Activated naive CD8-positive, alpha-beta T cell treated with anti-CD3 and anti-CD28 coated beads for 36 hours (primary cell): ENCODE measurements around the gene BPIFB4. TPM values are rescaled to one million over a fixed set of nuclear protein-coding genes. Genes with fewer than 3 reads are reported as not detected.

Source experiments
- DNase-seq: peaks from one replicate; pipeline ENCODE4 v3.0.0; 2021
- H3K27ac Mint-ChIP-seq: one replicate; pipeline ENCODE4 v1.8.0; 2022; ENCODE audit warnings: mild to moderate bottlenecking, moderate library complexity, mixed read lengths
- H3K27me3 Mint-ChIP-seq: one replicate; pipeline ENCODE4 v1.8.0; 2022; ENCODE audit warnings: mild to moderate bottlenecking, mixed read lengths
- H3K36me3 Mint-ChIP-seq: one replicate; pipeline ENCODE4 v1.8.0; 2021; ENCODE audit warnings: mild to moderate bottlenecking, mixed read lengths
- H3K4me1 Mint-ChIP-seq: one replicate; pipeline ENCODE4 v1.8.0; 2021; ENCODE audit warnings: mixed read lengths
- H3K4me3 Mint-ChIP-seq: one replicate; pipeline ENCODE4 v1.8.0; 2022; ENCODE audit warnings: mild to moderate bottlenecking, moderate library complexity, mixed read lengths
- H3K9me3 Mint-ChIP-seq: one replicate; pipeline ENCODE4 v1.8.0; 2022; ENCODE audit warnings: mixed read lengths
- total RNA-seq, 2 experiments: library from RNA; stranded (reverse); gene quantifications; one replicate each; pipeline ENCODE4 v1.2.3, GENCODE V29; 2021

The BPIFB4 gene
- total RNA-seq, 2 experiments from 2014 or later: not detected

DNA sequence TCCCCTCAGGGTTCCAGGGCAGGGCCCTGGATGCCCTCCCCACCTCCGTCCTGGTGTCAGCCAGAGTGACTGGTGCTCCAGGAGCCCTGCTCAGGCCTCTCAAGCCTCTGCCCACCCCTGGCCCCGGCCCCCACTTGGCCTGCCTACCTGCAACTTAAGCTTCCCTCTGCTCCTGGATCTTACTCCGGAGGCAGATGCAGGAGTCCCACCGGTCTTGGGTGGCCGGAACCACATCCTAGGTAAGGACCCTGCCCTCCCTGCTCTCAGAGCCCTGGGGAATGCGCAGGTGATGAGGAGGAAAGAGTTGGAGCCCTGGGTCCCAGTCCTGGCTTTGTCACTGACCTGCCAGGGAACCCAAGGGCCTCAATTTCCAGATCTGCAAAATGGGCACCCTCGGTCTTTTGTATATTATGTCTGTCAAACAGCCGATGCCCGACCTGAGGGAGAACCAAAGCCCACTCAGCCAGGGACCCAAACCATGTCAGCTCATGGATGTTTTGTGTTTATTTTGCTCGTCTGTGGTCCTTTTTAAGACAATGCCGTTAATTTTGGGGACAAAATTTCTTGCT is 54.0 kb downstream of the BPIFB4 start:
- no peak overlapping the region for H3K4me3 Mint-ChIP-seq
- no peaks in the 10 kb centered on the region for H3K4me1 Mint-ChIP-seq
- DNase-seq: no peak
- H3K36me3 Mint-ChIP-seq: no peaks in the 10 kb centered on the region
- H3K27me3 Mint-ChIP-seq: peaks cover 4% of the 10 kb centered on the region
- no peak overlapping the region for H3K27ac Mint-ChIP-seq
- H3K9me3 Mint-ChIP-seq: no peaks in the 10 kb centered on the region

DNA sequence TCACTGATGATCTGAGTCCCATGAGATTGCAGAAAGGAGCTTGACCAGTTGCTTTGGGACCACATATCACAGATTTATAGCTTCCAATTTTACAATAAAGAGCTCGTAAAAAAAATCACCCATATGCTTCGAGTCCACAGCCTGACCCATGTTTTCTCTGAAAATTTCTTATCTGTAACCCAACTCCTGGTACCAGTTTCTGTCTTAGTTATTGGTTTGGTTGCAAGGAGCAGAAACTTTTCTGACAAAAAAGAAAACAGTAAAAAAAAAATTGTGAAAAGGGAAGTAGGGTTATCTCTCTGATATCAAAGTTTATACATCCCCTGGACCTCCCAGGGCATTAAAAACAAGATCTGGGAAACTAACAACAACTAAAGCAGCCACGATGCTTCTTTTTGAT is 57.8 kb downstream of the BPIFB4 start:
- no peaks in the 10 kb centered on the region for H3K9me3 Mint-ChIP-seq
- H3K4me3 Mint-ChIP-seq: no peak overlapping the region
- H3K4me1 Mint-ChIP-seq: no peaks in the 10 kb centered on the region
- DNase-seq: no peak
- peaks cover 3% of the 10 kb centered on the region for H3K27me3 Mint-ChIP-seq
- no peak overlapping the region for H3K27ac Mint-ChIP-seq
- H3K36me3 Mint-ChIP-seq: no peaks in the 10 kb centered on the region

DNA sequence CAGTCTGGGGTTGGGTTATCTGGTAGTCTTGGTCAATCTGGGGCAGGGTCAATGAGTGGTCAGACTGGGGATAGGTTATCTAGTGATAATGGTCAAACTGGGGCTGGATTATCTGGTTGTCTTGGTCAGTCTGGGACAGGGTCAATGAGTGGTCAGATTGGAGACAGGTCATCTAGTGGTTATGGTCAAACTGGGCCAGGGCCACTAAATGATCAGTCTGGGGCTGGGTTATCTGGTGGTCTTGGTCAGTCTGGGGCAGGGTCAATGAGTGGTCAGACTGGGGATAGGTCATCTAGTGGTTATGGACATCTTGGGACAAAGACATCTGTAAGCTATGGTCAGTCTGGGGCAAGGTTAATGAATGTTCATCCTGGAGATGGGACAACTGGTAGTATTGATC is 60.0 kb downstream of the BPIFB4 start:
- no peaks in the 10 kb centered on the region for H3K4me1 Mint-ChIP-seq
- no peak for DNase-seq
- no peaks in the 10 kb centered on the region for H3K36me3 Mint-ChIP-seq
- H3K27ac Mint-ChIP-seq: no peak overlapping the region
- no peaks in the 10 kb centered on the region for H3K9me3 Mint-ChIP-seq
- no peak overlapping the region for H3K4me3 Mint-ChIP-seq
- H3K27me3 Mint-ChIP-seq: peaks cover 4% of the 10 kb centered on the region

DNA sequence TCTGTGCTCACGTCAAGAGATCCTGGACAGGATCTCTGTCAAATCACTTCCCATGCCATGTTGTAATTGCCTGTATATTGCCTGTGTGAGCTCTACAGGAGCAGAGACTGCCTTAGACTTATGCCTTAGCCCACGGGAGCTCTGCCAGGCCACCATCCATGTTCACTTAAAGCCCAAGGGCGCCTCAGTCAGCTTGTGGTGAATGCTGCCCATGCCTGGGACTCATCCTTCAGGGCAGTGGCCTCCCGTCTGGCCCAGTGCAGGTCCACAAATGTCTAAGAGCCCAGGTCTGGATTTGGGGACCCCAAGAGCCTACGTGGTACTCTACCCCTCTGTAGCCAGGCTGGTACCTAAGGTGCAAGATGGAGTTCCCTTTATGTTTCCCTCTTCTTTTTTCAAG is 66.1 kb downstream of the BPIFB4 start:
- no peak overlapping the region for H3K4me3 Mint-ChIP-seq
- H3K4me1 Mint-ChIP-seq: no peaks in the 10 kb centered on the region
- no peak overlapping the region for H3K27ac Mint-ChIP-seq
- no peak for DNase-seq
- no peaks in the 10 kb centered on the region for H3K9me3 Mint-ChIP-seq
- H3K27me3 Mint-ChIP-seq: peaks cover 23% of the 10 kb centered on the region
- H3K36me3 Mint-ChIP-seq: no peaks in the 10 kb centered on the region

DNA sequence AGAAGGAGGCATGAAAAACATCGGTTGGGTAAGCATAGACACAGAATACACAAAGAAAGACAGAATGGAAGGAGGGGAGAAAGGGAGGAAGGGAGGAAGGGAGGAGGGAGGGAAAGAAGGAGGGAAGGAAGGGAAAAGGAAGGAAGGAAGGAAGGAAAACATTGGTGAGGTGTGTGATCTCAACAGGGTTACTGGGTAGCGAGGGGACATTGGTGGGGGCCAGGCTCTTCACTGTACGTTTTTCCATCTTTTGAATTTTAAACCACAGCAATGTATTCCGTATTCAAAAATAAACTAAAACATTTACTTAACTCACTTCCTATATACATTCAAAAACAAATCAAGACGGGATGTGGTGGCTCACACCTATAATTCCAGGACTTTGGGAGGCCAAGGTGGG is 67.9 kb downstream of the BPIFB4 start:
- Mint-ChIP-seq H3K4me3 (no peak overlapping the region), H3K27me3 (peaks cover 23% of the 10 kb centered on the region), H3K4me1 (no peaks in the 10 kb centered on the region), H3K36me3 (no peaks in the 10 kb centered on the region), H3K9me3 (no peaks in the 10 kb centered on the region), H3K27ac (no peak overlapping the region)
- no peak for DNase-seq

DNA sequence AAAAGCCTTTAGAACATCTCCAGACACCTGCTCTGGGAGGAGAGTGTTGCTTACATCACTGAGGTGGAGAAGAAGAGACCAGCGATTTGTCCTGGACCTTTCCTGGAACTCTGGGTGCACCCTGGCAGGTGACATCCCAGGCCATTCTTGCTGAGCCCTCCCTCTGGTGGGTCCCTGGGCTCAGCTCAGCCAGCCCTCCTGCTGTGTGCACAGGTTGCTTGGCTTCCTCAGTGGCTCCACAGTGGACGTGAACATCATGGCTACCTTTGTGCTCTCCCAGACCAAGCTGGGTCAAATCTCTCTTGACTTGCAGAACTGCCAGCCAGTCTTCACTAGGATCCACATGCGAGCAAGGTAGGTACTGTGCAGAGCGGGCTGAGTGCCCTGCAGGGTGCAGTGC is 68.6 kb downstream of the BPIFB4 start:
- no peak overlapping the region for H3K4me3 Mint-ChIP-seq
- no peak for DNase-seq
- H3K9me3 Mint-ChIP-seq: no peaks in the 10 kb centered on the region

DNA sequence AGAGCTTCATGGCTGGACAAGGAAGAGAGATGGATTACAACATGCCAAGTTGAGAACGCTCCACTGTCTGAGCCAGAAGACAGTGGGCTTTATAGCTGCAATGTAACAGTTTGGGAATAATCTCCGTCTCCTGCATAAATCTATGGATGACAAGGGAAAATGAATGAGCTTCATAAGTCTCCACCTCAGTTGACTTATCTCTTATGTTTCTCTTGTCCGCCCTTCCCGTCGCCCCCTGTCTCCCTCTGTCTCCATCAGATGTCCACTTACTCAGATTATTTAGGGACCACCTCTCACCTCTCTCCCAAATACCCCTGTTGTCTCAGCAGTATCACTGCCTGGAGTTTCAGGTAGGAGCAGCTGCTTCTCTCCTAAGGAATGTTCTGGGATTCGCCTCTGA is 74.8 kb downstream of the BPIFB4 start:
- H3K4me3 Mint-ChIP-seq: no peak overlapping the region
- DNase-seq: no peak
- H3K9me3 Mint-ChIP-seq: no peaks in the 10 kb centered on the region
- H3K4me1 Mint-ChIP-seq: no peaks in the 10 kb centered on the region
- peaks cover 23% of the 10 kb centered on the region for H3K27me3 Mint-ChIP-seq
- H3K36me3 Mint-ChIP-seq: no peaks in the 10 kb centered on the region
- H3K27ac Mint-ChIP-seq: no peak overlapping the region

More for the DNA sequence above, 68.6 kb downstream of the BPIFB4 start:
- no peaks in the 10 kb centered on the region for H3K4me1 Mint-ChIP-seq
- peaks cover 26% of the 10 kb centered on the region for H3K27me3 Mint-ChIP-seq
- H3K36me3 Mint-ChIP-seq: no peaks in the 10 kb centered on the region
- no peak overlapping the region for H3K27ac Mint-ChIP-seq

DNA sequence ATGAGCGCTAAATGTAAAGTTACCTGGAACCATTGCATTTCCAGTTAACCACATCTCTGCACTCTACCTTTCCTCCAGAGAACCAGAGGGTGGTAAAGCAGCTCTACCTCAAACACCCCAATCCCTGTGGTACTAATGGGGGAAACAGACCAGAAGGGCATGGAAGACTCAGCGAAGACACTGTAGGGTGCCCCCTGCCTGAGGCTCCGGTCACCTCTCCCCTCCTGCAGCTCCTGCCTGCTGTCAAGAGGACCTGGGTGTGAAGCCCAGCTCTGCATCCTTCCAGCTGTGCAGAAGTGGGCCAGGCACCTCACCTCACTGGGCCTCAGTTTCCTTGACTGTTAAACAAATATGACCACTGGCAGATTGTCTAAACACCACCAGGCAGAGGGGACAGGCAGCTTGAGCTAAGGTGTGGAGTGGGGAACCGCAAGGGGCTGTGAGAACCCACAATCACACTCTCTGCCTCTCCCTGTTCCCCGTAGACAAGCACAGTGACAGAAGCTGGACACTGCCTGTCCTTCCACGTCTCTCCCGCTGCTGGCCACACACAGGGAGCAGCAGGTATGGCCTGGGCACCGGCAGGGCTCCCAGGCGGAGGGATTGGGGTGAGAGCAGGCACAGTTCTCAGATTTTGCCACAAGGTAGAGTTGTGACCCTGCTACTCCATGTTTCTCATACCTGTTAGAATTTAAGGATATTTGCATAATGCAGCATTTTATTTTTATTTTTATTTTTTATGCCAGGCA is 79.4 kb downstream of the BPIFB4 start:
- Mint-ChIP-seq H3K4me1 (no peaks in the 10 kb centered on the region), H3K27me3 (peaks cover 12% of the 10 kb centered on the region), H3K4me3 (no peak overlapping the region), H3K9me3 (no peaks in the 10 kb centered on the region), H3K36me3 (no peaks in the 10 kb centered on the region), H3K27ac (no peak overlapping the region)
- DNase-seq: no peak

DNA sequence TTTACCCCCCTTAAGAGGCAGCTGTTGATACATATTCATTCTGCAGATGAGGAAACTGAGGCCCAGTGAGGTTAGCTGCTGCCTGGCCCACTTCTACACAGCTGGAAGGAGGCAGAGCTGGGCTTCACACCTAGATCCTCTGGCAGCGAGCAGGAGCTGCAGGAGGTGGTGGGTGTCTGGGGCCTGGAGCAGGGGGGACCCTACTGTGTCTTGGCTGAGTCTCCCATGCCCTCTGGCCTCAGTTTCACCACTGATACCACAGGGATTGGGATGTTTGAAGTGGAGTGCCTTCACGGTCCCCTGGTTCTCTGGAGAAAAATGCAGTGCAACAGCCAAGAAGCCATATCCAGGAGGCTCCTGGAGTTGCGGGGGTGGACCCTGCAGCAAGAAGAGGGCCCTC is 80.3 kb downstream of the BPIFB4 start:
- H3K27me3 Mint-ChIP-seq: peaks cover 9% of the 10 kb centered on the region
- no peak for DNase-seq
- H3K9me3 Mint-ChIP-seq: no peaks in the 10 kb centered on the region
- no peak overlapping the region for H3K27ac Mint-ChIP-seq
- no peaks in the 10 kb centered on the region for H3K4me1 Mint-ChIP-seq
- H3K36me3 Mint-ChIP-seq: no peaks in the 10 kb centered on the region
- no peak overlapping the region for H3K4me3 Mint-ChIP-seq

DNA sequence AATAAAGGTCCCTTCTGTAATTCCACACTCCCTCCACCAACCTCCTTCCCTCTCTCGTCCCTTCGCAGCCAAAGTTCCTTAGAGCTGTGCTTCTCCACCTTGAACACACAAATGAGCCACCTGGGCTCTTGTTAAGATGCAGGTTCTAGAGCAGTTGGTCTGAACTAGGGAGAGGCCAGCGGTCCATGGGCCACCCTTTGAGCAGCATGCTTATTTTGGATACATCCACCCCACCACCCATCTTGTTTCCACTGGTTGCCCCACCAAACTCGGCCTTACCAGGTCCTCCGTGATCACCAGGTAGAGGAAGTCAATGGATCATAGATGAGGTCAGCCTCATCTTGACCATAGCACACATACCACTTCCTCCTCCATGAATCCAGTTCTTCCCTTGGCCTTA is 81.2 kb downstream of the BPIFB4 start:
- Mint-ChIP-seq H3K4me3 (no peak overlapping the region), H3K27ac (no peak overlapping the region), H3K4me1 (no peaks in the 10 kb centered on the region), H3K36me3 (no peaks in the 10 kb centered on the region), H3K9me3 (no peaks in the 10 kb centered on the region), H3K27me3 (peaks cover 5% of the 10 kb centered on the region)
- no peak for DNase-seq

Other genes with a start within 250 kb of the BPIFB4 start
- under 1 TPM; 0.27 to 0.56 TPM for gene EFCAB8, start 220.7 kb upstream of the BPIFB4 start, total RNA-seq
- gene SUN5, start 75.2 kb upstream of the BPIFB4 start, total RNA-seq: not detected
- not detected for gene BPIFB2, start 71.9 kb upstream of the BPIFB4 start, total RNA-seq
- gene BPIFB6, start 48.0 kb upstream of the BPIFB4 start, total RNA-seq: not detected
- not detected for gene BPIFB3, start 25.7 kb upstream of the BPIFB4 start, total RNA-seq
- gene BPIFA2, start 88.5 kb downstream of the BPIFB4 start, total RNA-seq: not detected
- gene BPIFA3, start 137.7 kb downstream of the BPIFB4 start, total RNA-seq: not detected
- not detected for gene BPIFA1, start 156.4 kb downstream of the BPIFB4 start, total RNA-seq
- gene BPIFB1, start 203.6 kb downstream of the BPIFB4 start, total RNA-seq: not detected